NCI-H510A treated with DMSO at 0.1 percent for 48 hours (cell line): Measurements from ENCODE around the gene OR10P1.

Source experiments
- DNase-seq: peaks from one replicate; lab custom pipeline; 2025; lab: John Stamatoyannopoulos, UW

The OR10P1 gene

DNA sequence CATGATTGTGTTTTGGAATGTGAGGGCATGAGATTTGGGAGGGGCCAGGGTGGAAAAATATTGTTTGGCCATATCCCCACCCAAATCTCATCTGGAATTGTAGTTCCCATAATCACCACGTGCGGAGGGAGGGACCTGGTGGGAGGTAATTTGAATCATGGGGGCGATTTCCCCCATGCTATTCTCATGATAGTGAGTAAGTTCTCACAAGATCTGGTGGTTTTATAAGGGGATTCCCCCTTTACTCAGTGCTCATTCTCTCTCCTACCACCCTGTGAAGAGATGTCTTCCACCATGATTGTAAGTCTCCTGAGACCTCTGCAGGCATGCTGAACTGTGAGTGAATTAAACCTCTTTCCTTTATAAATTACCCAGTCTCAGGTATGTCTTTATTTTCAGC lies 15.7 kb downstream of the OR10P1 start:
- no peak for DNase-seq

- no peak for DNase-seq
Measured at GRCh38 chr12:55653031-55653430, 16.3 kb downstream of the OR10P1 start.

DNA sequence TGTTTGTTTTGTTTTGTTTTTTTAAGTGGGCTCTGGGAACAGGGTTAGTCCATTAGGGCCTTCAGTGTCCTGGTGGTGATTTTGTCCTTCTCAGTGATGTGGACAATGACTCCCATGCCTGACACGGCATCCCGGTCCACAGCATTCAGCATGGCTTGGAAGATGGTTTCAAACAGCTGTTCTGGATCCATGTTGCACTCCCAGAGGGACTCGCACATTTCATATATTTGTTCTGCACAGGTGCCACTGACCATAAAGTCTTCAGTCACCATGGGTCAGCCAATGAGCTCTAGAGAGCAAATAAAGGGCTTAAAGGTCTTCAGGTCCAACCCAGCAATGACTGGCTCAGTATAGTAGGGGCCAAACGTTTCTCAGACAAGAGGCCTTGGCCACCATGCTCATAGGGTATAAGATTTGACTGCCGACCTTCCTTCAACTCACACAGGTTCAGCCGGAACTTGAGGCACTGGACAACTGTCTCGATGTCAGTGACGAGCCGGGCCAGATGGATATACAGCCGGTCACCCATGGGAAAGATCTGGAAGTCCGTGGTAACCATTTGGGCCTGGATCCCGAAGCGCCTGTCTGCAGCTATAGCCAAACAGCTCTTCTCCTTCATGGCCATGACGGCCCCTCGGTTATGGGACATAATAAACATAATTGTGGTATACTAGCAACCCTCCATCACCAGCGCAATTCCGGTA lies 18.0 kb downstream of the OR10P1 start:
- no peak for DNase-seq

- no peak for DNase-seq
Measured at GRCh38 chr12:55657212-55657611, 20.5 kb downstream of the OR10P1 start.

- DNase-seq = no peak
Measured at GRCh38 chr12:55658212-55658611, 21.5 kb downstream of the OR10P1 start.

DNA sequence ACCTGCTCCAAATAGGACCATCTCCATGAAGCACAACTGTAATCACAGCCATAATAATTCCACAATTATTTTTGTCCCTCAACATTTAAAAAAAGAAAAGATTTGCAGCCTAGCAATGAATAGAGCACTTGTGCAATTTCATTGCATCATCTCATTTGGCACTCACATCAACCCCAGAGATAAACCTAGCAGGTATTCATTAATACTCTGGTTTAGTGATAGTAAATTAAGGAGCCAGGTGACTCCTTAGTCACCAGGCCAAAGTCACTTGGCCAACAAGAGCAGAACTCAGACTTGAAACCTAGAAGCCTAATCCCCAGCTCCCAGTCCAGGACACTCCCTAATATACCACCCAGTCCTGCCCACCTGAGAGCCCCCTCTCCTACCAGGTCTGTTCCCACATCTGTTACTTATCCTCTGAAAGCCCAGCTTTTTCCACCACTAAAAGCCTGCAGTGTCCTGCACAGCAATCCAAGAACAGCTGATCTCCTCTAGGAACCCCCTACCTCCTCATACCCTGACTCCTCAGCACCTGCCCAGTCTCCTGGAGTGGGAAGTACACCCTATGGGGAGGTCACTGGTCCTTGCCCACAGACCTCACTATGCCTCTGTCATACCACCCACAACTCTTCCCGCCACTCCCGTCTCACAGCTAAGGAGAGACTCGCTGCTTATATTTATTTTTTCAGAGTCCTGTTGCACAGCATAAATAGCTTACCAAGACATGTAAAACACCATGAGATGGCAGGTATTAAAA lies 22.1 kb downstream of the OR10P1 start:
- no peak for DNase-seq

GRCh38 chr12:55659486-55660385 lies 23.0 kb downstream of the OR10P1 start:
- DNase-seq = no peak

DNA sequence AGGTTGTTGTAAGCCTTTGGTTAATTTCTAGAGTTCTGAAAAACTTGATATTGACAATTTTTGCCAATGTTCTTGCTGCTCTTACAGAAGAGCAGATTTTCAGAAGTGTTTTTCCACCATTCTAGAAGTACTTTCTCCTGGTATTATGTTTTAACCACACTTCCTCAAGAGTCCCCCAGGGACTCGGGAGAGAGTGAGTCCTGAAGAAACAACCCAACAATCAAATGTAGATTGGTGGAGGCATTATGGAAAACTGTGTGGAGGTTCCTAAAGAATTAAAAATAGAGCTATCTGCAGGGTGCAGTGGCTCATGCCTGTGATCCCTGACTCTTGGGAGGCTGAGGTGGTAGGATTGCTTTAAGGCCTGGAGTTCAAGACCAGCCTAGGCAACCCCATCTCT lies 26.7 kb downstream of the OR10P1 start:
- no peak for DNase-seq

- no peak for DNase-seq
Measured at GRCh38 chr12:55664826-55665225, 28.1 kb downstream of the OR10P1 start.

GRCh38 chr12:55666508-55666907 lies 29.8 kb downstream of the OR10P1 start:
- DNase-seq = no peak

GRCh38 chr12:55670276-55670675 lies 33.6 kb downstream of the OR10P1 start:
- no peak for DNase-seq

DNA sequence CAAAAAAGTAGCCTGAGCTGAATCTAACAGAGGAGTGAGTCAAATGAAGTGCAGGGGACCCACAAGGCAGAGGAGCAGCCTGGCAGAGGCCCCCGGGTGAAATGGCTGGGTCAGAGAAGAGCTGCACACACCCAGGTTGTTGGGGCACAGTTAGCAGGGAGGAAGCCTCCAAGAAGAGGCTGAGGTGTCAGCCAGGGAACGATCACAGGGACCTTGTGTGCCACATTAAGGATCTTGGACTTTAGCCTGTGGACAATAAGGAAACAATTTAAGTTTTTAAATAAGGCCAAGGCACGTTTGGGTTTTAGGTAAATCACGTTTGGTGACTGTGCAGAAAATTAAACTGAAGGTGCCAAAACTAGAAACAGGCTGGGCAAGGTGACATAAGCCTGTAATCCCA lies 35.1 kb downstream of the OR10P1 start:
- no peak for DNase-seq

DNA sequence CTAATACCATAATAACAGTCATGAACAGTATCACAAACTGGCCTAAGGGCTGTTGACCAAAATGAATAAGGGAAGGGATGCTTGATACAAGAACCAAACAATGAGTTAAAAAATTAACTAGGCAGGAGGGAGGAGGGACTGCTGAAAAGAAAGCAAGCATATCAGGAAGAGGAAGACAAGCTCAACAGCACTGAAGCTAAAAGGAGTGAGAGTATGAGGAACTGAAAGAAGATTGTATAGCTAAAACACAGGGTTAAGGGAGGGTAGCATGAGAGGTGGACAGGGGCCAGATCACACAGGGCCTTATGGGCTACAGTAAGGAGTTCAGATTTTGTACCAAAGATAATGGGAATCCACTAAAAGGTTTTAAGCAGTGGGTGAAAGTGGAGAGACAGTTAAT lies 36.9 kb downstream of the OR10P1 start:
- no peak for DNase-seq

DNA sequence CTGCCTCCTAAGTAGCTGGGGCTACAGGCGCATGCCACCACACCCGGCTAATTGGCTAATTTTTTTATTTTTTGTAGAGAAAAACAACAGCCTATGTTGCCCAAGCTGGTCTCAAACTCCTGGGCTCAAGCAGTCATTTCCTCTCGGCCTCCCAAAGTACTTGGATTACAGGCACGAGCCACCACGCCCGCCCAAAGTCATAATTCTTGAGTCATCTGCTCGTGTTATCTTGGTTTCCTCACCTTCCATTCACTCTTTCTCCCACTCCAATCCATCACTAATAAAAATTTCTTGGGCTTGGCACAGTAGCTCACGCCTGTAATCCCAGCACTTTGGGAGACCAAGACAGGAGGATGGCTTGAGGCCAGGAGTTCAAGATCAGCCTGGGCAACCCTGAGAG lies 39.0 kb downstream of the OR10P1 start:
- DNase-seq = no peak

DNA sequence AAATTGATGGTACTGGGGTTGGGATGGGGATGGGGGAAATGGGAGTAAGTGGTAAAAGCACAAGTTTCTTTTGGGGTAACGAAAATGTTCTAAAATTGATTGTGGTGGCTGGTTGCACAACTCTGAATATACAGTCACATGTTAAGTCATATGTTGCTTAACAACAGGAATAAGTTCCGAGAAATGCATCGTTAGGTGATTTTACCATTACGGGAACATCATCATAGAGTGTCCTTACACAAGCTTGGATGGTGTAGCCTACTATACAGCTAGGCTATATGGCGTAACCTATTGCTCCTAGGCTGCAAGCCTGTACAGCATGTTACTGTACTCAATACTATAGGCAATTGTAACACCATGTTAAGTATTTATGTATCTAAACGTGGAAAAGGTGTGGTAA lies 40.0 kb downstream of the OR10P1 start:
- DNase-seq = no peak

DNA sequence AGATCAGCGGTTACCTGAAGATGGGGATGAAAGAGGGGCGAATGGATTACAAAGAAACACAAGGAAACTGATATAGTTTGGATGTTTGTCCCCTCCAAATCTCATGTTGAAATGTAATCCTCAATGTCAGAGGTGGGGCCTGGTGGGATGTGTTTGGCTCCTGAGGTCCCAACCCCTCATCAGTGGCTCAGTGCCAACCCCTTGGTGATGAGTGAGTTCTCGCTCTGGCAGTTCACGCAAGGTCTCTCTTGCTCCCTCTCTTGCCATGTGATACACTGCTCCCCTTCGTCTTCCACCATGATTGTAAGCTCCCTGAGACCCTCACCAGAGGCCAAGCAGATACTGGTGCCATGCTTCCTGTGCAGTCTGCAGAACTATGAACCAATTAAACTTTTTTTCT lies 43.0 kb downstream of the OR10P1 start:
- no peak for DNase-seq

- peak; percentile 70 for DNase-seq
Measured at GRCh38 chr12:55681142-55682077, 44.7 kb downstream of the OR10P1 start.

DNA sequence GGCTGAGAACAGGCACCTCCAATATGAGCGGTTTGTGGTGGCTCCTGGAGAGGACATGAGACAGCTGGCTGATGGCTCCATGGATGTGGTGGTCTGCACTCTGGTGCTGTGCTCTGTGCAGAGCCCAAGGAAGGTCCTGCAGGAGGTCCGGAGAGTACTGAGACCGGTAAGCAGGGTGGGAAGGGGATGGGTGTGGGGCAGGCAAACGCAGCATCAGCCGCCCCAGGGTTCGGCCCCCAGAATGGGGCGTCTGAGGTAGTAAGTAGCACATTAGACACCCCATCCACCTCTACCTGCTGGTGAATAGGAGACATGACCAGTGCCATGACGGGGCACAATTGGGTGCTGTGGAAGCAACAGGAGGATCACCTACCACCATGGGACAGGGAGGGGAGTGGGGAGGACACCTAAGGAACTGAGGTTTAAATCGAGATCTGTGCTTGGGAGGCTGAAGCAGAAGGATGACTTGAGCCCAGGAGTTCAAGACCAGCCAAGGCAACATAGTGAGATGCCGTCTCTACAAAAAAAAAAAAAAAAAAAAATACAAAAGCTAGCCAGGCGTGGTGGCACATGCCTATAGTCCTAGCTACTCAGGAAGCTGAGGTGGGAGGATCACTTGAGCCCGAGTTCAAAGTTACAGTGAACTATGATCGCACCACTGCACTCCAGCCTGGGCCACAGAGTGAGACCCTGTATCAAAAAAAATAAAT lies 45.5 kb downstream of the OR10P1 start:
- no peak for DNase-seq

- no peak for DNase-seq
Measured at GRCh38 chr12:55683676-55684075, 47.0 kb downstream of the OR10P1 start.

- DNase-seq = no peak
Measured at GRCh38 chr12:55684761-55685370, 48.2 kb downstream of the OR10P1 start.
